ENCODE data around the gene LIPJ. TPM values are rescaled to one million over a fixed set of nuclear protein-coding genes. Genes with fewer than 3 reads are reported as not detected.

Gene LIPJ
- total RNA-seq (ENCODE audit: low replicate concordance), result 0.12 and 0.29 TPM in 2 replicates
- long read RNA-seq, partial matches to known transcripts, result 0 of 1 reads
- long read RNA-seq, other reads (novel, unspliced or antisense), result 1 of 1 reads

DNA sequence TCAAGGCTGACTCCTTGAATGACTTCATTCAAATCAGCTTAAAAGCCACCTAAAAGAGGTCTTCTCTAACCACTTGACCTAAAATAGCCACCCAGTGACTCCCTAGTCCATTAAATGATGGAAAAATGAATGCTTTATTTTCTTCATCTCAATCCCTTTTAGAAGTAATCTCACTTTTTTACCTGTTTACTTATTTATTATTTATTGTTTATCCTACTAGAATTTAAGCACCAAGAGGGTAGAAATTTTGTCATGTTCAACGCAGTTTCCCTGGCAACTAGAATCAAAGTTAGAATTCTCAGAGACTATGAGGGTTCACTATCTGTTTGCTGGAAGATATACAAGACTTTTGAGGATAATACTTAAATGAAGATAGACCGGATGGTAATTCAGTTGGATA lies at the start of gene LIPJ:
LIPJ (plus strand) TSS at position 301 of the 400 bp plus-strand sequence. CDS start 3,926 bp downstream, outside the sequence.
- no peak for TF ChIP-seq CTCF (conservative IDR thresholded peaks at IDR 0.05)
- Mint-ChIP-seq H3K36me3 (peaks cover 4% of the 10 kb centered on the region), H3K27ac (no peak within 1 kb of the TSS), H3K4me1 (ENCODE audit: unreplicated experiment) (peaks cover 5% of the 10 kb centered on the region), H3K4me3 (no peak within 1 kb of the TSS), H3K27me3 (no peaks in the 10 kb centered on the region), H3K9me3 (no peaks in the 10 kb centered on the region)
- DNase-seq (ENCODE audit: extremely low spot score, unreplicated experiment), result no peak

DNA sequence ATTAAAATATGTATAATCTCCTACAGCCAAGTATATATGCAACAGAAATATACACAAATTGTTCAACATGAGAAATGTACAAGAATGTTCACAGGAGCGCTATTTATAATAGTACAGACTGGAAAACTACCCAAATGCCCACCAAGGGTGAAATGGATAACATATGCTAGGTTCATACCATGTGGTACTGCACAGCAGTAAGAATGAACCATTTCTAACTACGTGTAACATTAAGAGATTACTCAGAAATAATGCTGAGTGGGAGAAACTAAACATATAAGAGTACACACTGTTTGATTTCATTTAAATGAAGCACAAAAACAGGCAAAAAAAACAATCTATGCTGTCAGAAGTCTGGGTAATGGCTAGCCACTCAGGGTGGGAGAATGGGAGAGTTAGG lies 49.2 kb upstream of the LIPJ start:
- Mint-ChIP-seq H3K36me3 (no peaks in the 10 kb centered on the region), H3K4me3 (no peak overlapping the region), H3K9me3 (no peaks in the 10 kb centered on the region), H3K27ac (no peak overlapping the region), H3K27me3 (peaks cover 4% of the 10 kb centered on the region), H3K4me1 (ENCODE audit: unreplicated experiment) (peaks cover 14% of the 10 kb centered on the region)
- no peak for TF ChIP-seq CTCF (conservative IDR thresholded peaks at IDR 0.05)
- no peak for DNase-seq (ENCODE audit: extremely low spot score, unreplicated experiment)

- no peaks in the 10 kb centered on the region for H3K9me3 Mint-ChIP-seq
- H3K4me3 Mint-ChIP-seq, result no peak overlapping the region
- no peaks in the 10 kb centered on the region for H3K36me3 Mint-ChIP-seq
- H3K27ac Mint-ChIP-seq, result no peak overlapping the region
- TF ChIP-seq CTCF (conservative IDR thresholded peaks at IDR 0.05), result no peak
- H3K4me1 Mint-ChIP-seq (ENCODE audit: unreplicated experiment), result peaks cover 21% of the 10 kb centered on the region
- no peak for DNase-seq (ENCODE audit: extremely low spot score, unreplicated experiment)
- H3K27me3 Mint-ChIP-seq, result peaks cover 4% of the 10 kb centered on the region
Observed at GRCh38 chr10:88538048-88538447, 48.5 kb upstream of the LIPJ start.

- no peak for DNase-seq (ENCODE audit: extremely low spot score, unreplicated experiment)
- TF ChIP-seq CTCF (conservative IDR thresholded peaks at IDR 0.05), result no peak
- Mint-ChIP-seq H3K27ac (no peak overlapping the region), H3K4me3 (no peak overlapping the region), H3K27me3 (no peaks in the 10 kb centered on the region), H3K4me1 (ENCODE audit: unreplicated experiment) (peaks cover 27% of the 10 kb centered on the region), H3K9me3 (no peaks in the 10 kb centered on the region), H3K36me3 (no peaks in the 10 kb centered on the region)
Observed at GRCh38 chr10:88540351-88540750, 46.2 kb upstream of the LIPJ start.

DNA sequence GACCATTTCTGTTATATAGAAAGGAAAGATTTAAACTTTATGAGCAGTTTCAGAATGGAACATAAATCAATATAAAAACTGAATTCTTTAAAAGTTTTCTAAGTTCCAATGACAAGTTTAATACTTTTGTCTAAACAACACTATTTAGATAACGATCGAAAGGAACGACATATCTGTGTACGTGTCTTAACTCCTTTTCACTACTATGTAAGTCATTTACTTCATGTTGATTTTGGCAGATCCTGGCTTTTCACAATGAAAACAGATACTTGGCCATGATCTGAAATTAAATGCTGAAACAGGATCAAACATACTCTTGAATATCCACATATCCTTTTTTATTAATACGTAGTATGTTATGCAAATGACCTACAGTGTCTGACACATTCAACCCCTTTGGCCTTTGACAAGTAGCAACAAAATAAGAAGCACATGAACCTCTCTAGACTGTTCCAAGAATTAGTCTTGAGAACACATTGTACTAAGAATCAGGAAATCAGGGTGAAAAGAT lies 45.4 kb upstream of the LIPJ start:
- DNase-seq (ENCODE audit: extremely low spot score, unreplicated experiment), result no peak
- Mint-ChIP-seq H3K9me3 (no peaks in the 10 kb centered on the region), H3K36me3 (no peaks in the 10 kb centered on the region), H3K4me3 (no peak overlapping the region), H3K4me1 (ENCODE audit: unreplicated experiment) (peaks cover 29% of the 10 kb centered on the region), H3K27me3 (no peaks in the 10 kb centered on the region), H3K27ac (peak overlapping the region; percentile 48)
- no peak for TF ChIP-seq CTCF (conservative IDR thresholded peaks at IDR 0.05)

- Mint-ChIP-seq H3K4me3 (no peak overlapping the region), H3K27me3 (no peaks in the 10 kb centered on the region), H3K36me3 (no peaks in the 10 kb centered on the region), H3K27ac (no peak overlapping the region), H3K9me3 (no peaks in the 10 kb centered on the region), H3K4me1 (ENCODE audit: unreplicated experiment) (peaks cover 25% of the 10 kb centered on the region)
- DNase-seq (ENCODE audit: extremely low spot score, unreplicated experiment), result no peak
- no peak for TF ChIP-seq CTCF (conservative IDR thresholded peaks at IDR 0.05)
Observed at GRCh38 chr10:88542522-88542921, 44.0 kb upstream of the LIPJ start.

Data from type B pancreatic cell (in vitro differentiated cells).